PFSK-1 (cell line): ENCODE results near the gene KIAA0753.

Source experiments
- FOXP2 ChIP-seq: optimal IDR thresholded peaks from 2 replicates; pipeline ENCODE3; 2011; ENCODE audit warnings: borderline replicate concordance, control low read depth, inconsistent platforms; ENCODE audit not compliant: insufficient read depth; ENCODE audit errors: extremely low read length, extremely low read depth
- POLR2AphosphoS5 ChIP-seq: IDR thresholded peaks from 2 replicates; pipeline ENCODE4 v1.6.1; 2012; ENCODE audit warnings: low read depth, mild to moderate bottlenecking, control low read depth, low read length, moderate library complexity
- SIN3A ChIP-seq: IDR thresholded peaks from 2 replicates; pipeline ENCODE4 v1.6.1; 2012; ENCODE audit warnings: mild to moderate bottlenecking, low read length, moderate library complexity, borderline replicate concordance; ENCODE audit not compliant: insufficient read depth
- TAF1 ChIP-seq: IDR thresholded peaks from 2 replicates; pipeline ENCODE4 v1.6.1; 2012; ENCODE audit warnings: low read length, control low read depth, borderline replicate concordance; ENCODE audit not compliant: insufficient read depth
- TF ChIP-seq, protein P1 (sequence below), 2 experiments: IDR thresholded peaks; 2 replicates each; pipeline versions ENCODE4 v1.6.1 to v1.8.0; 2011 to 2012; ENCODE audit warnings: low read depth in 2 of 2, low read length in 2 of 2, control low read depth in 1 of 2, inconsistent platforms in 1 of 2, mild to moderate bottlenecking in 1 of 2, moderate library complexity in 1 of 2; ENCODE audit not compliant: insufficient read depth in 1 of 2

DNA sequence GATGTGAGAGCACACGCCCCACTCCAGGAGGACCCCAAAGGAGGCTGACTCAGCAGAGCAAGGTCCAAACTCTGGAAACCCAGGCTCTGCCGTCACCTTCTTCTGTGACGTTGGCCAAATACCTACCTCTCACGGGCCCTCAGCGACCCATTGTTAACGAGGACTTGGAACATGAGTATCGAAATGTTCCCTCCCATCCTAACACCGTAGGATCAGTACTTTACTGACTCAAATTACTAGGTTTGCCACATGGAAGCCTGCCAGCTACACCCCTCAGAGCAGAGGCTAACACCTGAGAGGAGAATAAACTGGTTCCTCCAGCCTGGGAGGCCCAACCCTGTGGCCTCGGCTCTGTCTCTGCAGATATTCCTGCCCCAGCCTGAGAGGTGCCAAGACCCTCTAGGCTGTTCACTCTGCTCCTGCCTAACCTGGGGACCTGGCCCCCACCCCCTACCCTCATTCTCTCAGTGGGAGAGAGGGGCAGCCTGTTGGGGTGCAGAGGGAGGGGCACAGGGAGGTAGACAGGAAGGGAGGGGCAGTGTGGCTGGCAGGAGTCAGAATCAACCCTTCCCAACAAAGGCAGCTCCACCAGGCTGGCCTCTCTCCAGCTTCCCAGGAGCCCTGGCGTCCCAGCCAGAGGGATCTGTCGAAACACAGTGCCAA is 88.5 kb downstream of the KIAA0753 start:
- TF ChIP-seq TAF1 (no peak), POLR2AphosphoS5 (no peak), SIN3A (no peak), FOXP2 (no peak)
- TF ChIP-seq, protein P1, sequence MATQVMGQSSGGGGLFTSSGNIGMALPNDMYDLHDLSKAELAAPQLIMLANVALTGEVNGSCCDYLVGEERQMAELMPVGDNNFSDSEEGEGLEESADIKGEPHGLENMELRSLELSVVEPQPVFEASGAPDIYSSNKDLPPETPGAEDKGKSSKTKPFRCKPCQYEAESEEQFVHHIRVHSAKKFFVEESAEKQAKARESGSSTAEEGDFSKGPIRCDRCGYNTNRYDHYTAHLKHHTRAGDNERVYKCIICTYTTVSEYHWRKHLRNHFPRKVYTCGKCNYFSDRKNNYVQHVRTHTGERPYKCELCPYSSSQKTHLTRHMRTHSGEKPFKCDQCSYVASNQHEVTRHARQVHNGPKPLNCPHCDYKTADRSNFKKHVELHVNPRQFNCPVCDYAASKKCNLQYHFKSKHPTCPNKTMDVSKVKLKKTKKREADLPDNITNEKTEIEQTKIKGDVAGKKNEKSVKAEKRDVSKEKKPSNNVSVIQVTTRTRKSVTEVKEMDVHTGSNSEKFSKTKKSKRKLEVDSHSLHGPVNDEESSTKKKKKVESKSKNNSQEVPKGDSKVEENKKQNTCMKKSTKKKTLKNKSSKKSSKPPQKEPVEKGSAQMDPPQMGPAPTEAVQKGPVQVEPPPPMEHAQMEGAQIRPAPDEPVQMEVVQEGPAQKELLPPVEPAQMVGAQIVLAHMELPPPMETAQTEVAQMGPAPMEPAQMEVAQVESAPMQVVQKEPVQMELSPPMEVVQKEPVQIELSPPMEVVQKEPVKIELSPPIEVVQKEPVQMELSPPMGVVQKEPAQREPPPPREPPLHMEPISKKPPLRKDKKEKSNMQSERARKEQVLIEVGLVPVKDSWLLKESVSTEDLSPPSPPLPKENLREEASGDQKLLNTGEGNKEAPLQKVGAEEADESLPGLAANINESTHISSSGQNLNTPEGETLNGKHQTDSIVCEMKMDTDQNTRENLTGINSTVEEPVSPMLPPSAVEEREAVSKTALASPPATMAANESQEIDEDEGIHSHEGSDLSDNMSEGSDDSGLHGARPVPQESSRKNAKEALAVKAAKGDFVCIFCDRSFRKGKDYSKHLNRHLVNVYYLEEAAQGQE (IDR thresholded peaks at IDR 0.05; ENCODE audit: insufficient read depth in 1 of 2, low read depth in 2 of 2, low read length in 2 of 2) = no peak
